ENCODE results near the gene RECK. TPM values are rescaled to one million over a fixed set of nuclear protein-coding genes. Genes with fewer than 3 reads are reported as not detected.
"Not testable (repeated sequence)": the region's sequence is repeated elsewhere in the genome, so short reads cannot be mapped to it uniquely, and the experiment has no call there.

Gene RECK
- total RNA-seq, 1 experiment from 2014 or later = 5.0 TPM

- H3F3A ChIP-seq (ENCODE audit: low read length, unreplicated experiment) = no peaks in the 10 kb centered on the region
- H3K4me2 ChIP-seq (ENCODE audit: low read length) = no peak overlapping the region
- H3K9me3 ChIP-seq (ENCODE audit: low read length) = no peaks in the 10 kb centered on the region
- H3K4me3 ChIP-seq (ENCODE audit: low read length) = no peak overlapping the region
- intact Hi-C loops (cut with micrococcal nuclease) = no loop called here
- no peak overlapping the region for H3K27ac ChIP-seq (ENCODE audit: low read length)
- H3K36me3 ChIP-seq (ENCODE audit: low read depth, low read length) = no peaks in the 10 kb centered on the region
- no TSS peak for BruUV-seq (replicated peaks)
- no peak overlapping the region for H2AFZ ChIP-seq (ENCODE audit: low read length)
- no peak overlapping the region for H3K9ac ChIP-seq (ENCODE audit: low read length)
- no peaks in the 10 kb centered on the region for H4K20me1 ChIP-seq (ENCODE audit: low read length)
- H3K4me1 ChIP-seq (ENCODE audit: insufficient read depth, low read length) = no peaks in the 10 kb centered on the region
- no peaks in the 10 kb centered on the region for H3K79me2 ChIP-seq (ENCODE audit: low read length)
- CTCF ChIA-PET = no interaction called here
- ATAC-seq (no peak), DNase-seq (no peak)
- H3K9me2 ChIP-seq (replicated peaks; ENCODE audit: low read length) = no peaks in the 10 kb centered on the region
- TF ChIP-seq EZH2phosphoT487 (IDR thresholded peaks at IDR 0.05; ENCODE audit: borderline replicate concordance, low read length) (no peak), CTCF (conservative IDR thresholded peaks at IDR 0.05; ENCODE audit: low read depth, low read length) (no peak)
- POLR2A ChIA-PET (ENCODE audit: unreplicated experiment) = no interaction called here
- H3K27me3 ChIP-seq (ENCODE audit: low read length) = no peaks in the 10 kb centered on the region
Measured at GRCh38 chr9:35993976-35994720, 42.6 kb upstream of the RECK start.

- no peaks in the 10 kb centered on the region for H3K36me3 ChIP-seq (ENCODE audit: low read depth, low read length)
- ChIA-PET CTCF (no interaction called here), POLR2A (ENCODE audit: unreplicated experiment) (no interaction called here)
- H3K79me2 ChIP-seq (ENCODE audit: low read length) = no peaks in the 10 kb centered on the region
- H3K9me2 ChIP-seq (replicated peaks; ENCODE audit: low read length) = no peaks in the 10 kb centered on the region
- ATAC-seq = no peak
- no peaks in the 10 kb centered on the region for H4K20me1 ChIP-seq (ENCODE audit: low read length)
- H3K4me3 ChIP-seq (ENCODE audit: low read length) = no peak overlapping the region
- H3K9ac ChIP-seq (ENCODE audit: low read length) = no peak overlapping the region
- TF ChIP-seq CTCF (conservative IDR thresholded peaks at IDR 0.05; ENCODE audit: low read depth, low read length) (no peak), EZH2phosphoT487 (IDR thresholded peaks at IDR 0.05; ENCODE audit: borderline replicate concordance, low read length) (no peak), EZH2 (IDR thresholded peaks at IDR 0.05; ENCODE audit: low read length, unreplicated experiment) (no peak)
- H3F3A ChIP-seq (ENCODE audit: low read length, unreplicated experiment) = no peaks in the 10 kb centered on the region
- no TSS peak for BruUV-seq (replicated peaks)
- intact Hi-C loops (cut with micrococcal nuclease) = no loop called here
- no peak overlapping the region for H3K4me2 ChIP-seq (ENCODE audit: low read length)
- H3K27ac ChIP-seq (ENCODE audit: low read length) = no peak overlapping the region
- no peak for DNase-seq
- H3K4me1 ChIP-seq (ENCODE audit: insufficient read depth, low read length) = no peaks in the 10 kb centered on the region
- H3K27me3 ChIP-seq (ENCODE audit: low read length) = no peaks in the 10 kb centered on the region
- no peak overlapping the region for H2AFZ ChIP-seq (ENCODE audit: low read length)
- H3K9me3 ChIP-seq (ENCODE audit: low read length) = no peaks in the 10 kb centered on the region
Measured at GRCh38 chr9:35994959-35995358, 41.8 kb upstream of the RECK start.

GRCh38 chr9:35996358-35996970, 40.2 kb upstream of the RECK start:
- no peak overlapping the region for H3K9ac ChIP-seq (ENCODE audit: low read length)
- H3K79me2 ChIP-seq (ENCODE audit: low read length) = no peaks in the 10 kb centered on the region
- H3K36me3 ChIP-seq (ENCODE audit: low read depth, low read length) = no peaks in the 10 kb centered on the region
- no peaks in the 10 kb centered on the region for H3K27me3 ChIP-seq (ENCODE audit: low read length)
- ChIA-PET CTCF (no interaction called here), POLR2A (ENCODE audit: unreplicated experiment) (no interaction called here)
- intact Hi-C loops (cut with micrococcal nuclease) = no loop called here
- DNase-seq (no peak), ATAC-seq (no peak)
- H3K4me2 ChIP-seq (ENCODE audit: low read length) = no peak overlapping the region
- H4K20me1 ChIP-seq (ENCODE audit: low read length) = no peaks in the 10 kb centered on the region
- H3F3A ChIP-seq (ENCODE audit: low read length, unreplicated experiment) = no peaks in the 10 kb centered on the region
- no peaks in the 10 kb centered on the region for H3K9me3 ChIP-seq (ENCODE audit: low read length)
- no peak overlapping the region for H3K4me3 ChIP-seq (ENCODE audit: low read length)
- BruUV-seq (replicated peaks) = no TSS peak
- no peak overlapping the region for H2AFZ ChIP-seq (ENCODE audit: low read length)
- H3K9me2 ChIP-seq (replicated peaks; ENCODE audit: low read length) = no peaks in the 10 kb centered on the region
- no peak for TF ChIP-seq EZH2phosphoT487 (IDR thresholded peaks at IDR 0.05; ENCODE audit: borderline replicate concordance, low read length)
- TF ChIP-seq EZH2 (IDR thresholded peaks at IDR 0.05; ENCODE audit: low read length, unreplicated experiment) = no peak
- TF ChIP-seq CTCF (conservative IDR thresholded peaks at IDR 0.05; ENCODE audit: low read depth, low read length) = no peak
- no peak overlapping the region for H3K27ac ChIP-seq (ENCODE audit: low read length)
- H3K4me1 ChIP-seq (ENCODE audit: insufficient read depth, low read length) = no peaks in the 10 kb centered on the region

- H2AFZ ChIP-seq (ENCODE audit: low read length); H4K20me1 ChIP-seq (ENCODE audit: low read length); H3K27ac ChIP-seq (ENCODE audit: low read length); H3K79me2 ChIP-seq (ENCODE audit: low read length); H3K9me3 ChIP-seq (ENCODE audit: low read length); H3K4me1 ChIP-seq (ENCODE audit: insufficient read depth, low read length); CTCF ChIA-PET; H3K9me2 ChIP-seq (replicated peaks; ENCODE audit: low read length); DNase-seq; H3K4me3 ChIP-seq (ENCODE audit: low read length); H3K36me3 ChIP-seq (ENCODE audit: low read depth, low read length); H3K27me3 ChIP-seq (ENCODE audit: low read length); intact Hi-C loops (cut with micrococcal nuclease); H3K4me2 ChIP-seq (ENCODE audit: low read length); H3K9ac ChIP-seq (ENCODE audit: low read length); ATAC-seq; POLR2A ChIA-PET (ENCODE audit: unreplicated experiment); BruUV-seq (replicated peaks); H3F3A ChIP-seq (ENCODE audit: low read length, unreplicated experiment): not testable (repeated sequence)
Measured at GRCh38 chr9:35997016-35997415, 39.7 kb upstream of the RECK start.

All from PC-3 (cell line).